Femur (tissue), 1 donor: ENCODE results near the gene BSPRY.

Source experiments
- DNase-seq: peaks from one replicate; pipeline ENCODE4 v3.0.0-alpha.2; 2017

BSPRY gene

DNA sequence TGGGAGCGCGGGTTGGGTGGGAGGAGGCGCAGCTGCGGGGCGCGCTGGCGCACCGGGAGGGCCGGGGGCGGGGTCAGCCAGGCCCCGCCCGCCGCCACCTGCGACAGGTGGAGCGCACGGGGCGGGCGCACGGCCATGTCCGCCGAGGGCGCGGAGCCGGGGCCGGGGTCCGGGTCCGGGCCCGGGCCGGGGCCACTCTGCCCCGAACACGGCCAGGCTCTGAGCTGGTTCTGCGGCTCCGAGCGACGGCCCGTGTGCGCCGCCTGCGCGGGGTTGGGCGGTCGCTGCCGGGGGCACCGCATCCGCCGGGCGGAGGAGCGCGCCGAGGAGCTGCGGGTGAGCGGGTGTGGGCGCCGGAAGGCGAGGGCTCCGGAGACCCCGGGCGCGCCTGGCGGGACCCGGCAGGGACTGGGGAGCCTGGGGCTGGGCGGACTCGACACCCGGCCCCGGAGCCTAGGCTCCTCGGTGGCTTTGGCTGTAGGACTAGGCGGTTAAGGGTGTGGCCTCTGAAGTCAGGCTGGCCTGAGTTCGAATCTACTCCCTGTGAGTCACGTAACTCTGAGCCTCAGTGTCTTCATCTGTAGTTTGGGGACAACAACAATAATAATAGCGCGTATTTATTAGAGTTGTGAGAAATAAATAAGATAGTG, at the start of gene BSPRY:
TSS of gene BSPRY (plus strand) at position 97 of the 650 bp plus-strand sequence. CDS start at position 136, 39 bp downstream.
- no peak for DNase-seq

DNA sequence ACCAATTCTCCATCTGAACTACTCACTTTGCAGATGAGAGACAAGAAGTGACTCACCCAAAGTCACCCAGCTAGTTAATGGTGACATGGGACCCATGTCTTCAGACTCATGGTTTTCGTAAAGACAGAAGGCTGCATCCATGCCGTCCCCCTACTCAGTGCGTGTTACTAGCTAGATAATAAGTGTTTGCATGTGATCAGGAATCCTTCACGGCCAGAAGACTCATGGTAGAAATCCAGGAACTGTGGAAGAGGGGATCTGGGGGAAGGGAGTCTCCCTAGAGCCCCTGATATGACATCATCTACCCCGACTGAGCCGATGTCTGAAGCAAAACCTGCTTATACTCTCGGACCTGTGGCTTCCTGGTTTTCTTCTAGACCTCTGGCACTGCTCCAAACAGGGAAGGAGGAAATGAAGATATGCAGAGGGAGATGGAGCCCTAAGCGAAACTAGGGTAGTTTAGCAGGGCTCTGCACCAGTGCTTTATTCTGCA, 49.5 kb upstream of the BSPRY start:
- peak; percentile 29 for DNase-seq

DNA sequence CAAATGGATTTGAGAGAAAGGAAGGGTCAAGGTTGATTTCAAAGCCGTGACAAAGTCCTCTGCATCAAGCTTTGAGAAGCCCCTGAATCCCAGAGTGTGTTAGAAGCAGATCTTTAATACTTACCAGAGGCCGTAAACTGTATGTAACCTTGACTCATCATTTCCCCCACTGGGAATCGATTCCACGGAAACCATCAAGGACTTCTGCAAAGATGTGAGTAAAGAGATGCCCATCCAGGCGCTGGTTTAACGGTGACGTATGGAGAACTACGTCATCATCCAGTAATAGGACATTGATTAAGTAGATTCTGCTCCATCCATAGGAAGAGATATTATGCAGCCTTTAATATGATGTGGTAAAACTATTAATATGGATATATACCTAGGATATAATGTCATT, 47.8 kb upstream of the BSPRY start:
- no peak for DNase-seq

- DNase-seq, result no peak
These were observed 46.4 kb upstream of the BSPRY start, which contains the start of gene RNF183 for GRCh38 chr9:113302792-113303418. TSS of gene RNF183 (minus strand) at chr9:113303376. CDS start at chr9:113298184, 5,192 bp downstream.

- no peak for DNase-seq
These were observed 42.8 kb upstream of the BSPRY start for GRCh38 chr9:113306566-113306965.

DNA sequence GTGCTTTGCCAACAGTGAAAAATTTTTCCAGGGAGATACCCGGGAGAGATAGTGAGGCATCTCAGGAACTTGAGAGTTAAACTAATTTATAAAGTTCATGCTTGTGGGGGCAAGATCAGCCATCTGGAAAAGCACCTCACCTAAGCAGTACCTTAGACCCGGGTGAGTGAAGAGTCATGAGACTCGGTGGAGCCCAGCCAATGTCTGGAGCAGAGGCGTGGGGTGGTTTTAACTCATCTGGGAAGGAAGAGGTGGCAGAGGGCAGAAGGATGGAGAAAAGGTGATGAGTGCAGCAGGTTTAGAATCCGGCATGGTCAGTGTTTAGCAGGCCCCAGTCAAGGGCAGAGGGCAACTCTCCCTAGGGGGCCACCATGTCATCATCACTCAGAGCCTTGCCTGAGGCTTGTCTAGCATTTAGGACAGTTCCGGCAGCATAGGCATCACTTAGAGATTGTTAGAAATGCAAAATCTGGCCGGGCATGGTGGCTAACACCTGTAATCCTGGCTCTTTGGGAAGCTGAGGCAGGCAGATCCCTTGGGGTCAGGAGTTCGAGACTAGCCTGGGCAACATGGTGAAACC, 41.9 kb upstream of the BSPRY start:
- DNase-seq, result no peak

DNA sequence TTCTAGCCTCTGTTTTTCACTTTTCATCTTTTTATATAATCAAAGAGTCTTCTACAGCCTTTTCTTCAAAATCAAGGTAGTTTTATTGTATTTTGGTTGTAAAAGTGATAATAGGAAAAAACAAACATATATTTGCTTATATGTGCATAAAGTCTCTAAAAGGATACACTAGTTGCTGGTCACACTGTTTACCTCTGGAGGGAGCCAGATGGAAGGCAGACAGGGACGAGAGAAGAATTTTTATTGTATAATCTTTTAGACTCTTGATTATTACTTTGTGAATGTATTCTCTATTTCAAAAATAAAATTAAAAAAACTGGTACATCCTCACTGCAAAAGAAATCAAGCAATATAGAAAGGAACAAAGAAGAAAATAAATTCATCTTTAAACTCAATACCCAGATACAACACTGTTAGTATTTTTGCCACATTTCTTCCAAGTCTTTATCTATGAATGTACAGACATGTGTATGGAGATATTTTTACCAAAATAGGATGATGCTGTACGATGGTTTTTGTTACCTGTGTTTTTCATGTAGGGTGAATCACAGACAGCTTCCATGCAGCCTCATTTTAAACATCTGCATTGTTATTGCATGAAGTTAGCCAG, 40.0 kb upstream of the BSPRY start:
- DNase-seq, result no peak

DNA sequence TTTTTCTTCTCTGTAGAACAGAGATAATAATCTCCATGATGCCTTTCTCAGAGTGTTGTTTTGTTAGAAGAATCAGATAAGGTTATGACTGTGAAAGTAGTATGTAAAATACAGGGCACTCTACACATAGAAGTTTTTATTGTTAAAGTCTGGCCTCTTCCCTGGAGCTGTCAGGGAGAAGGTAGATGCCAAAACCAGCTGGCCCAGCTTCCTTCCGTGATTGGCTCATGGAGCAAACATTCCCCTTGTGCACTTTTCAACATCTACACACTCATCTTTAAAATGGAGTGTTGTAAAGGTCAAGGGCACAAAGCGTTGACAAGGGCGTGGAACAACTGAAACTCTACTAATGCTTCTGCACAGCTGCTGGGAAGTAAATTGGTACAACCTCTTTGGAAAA, 38.8 kb upstream of the BSPRY start:
- no peak for DNase-seq

DNA sequence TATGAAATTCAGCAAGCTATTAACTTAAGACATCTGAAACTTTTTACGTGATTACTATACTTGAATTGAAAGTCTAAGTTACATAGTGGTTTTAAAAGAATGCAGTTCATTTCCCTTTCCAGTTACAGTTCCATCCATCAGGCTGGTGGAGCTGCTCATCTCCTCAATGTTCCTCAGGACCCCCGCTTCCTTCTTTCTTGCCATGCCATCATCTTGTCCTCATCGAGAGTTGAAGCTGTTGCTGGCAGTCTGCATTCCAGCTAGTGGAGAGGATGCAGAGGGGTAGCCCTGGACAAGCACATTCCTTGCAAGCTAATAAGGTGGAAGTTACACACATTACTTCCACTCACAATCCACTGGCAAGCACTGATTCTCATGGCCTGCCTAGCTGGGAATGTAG, 37.4 kb upstream of the BSPRY start:
- DNase-seq, result no peak

DNA sequence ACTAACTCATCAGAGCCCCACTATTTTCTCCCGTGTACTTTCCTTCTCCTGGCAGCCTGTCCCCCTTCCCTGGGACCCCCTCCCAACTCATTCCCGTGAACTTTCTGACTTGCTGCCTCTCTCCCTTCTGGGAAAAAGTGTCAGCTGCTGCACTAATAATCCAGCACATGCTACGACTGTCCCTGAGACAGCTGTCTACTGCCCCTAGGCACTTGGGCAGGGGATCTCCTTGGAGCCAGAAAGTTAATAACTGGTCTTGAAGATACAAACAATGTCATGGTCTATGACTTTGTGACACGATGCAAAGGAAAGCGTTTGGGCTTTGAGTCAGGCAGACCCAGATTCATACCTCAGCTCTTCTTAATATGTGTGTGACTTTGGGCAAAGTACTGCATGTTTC, 36.1 kb upstream of the BSPRY start:
- no peak for DNase-seq

GRCh38 chr9:113315231-113315630, 34.1 kb upstream of the BSPRY start:
- DNase-seq, result no peak

DNA sequence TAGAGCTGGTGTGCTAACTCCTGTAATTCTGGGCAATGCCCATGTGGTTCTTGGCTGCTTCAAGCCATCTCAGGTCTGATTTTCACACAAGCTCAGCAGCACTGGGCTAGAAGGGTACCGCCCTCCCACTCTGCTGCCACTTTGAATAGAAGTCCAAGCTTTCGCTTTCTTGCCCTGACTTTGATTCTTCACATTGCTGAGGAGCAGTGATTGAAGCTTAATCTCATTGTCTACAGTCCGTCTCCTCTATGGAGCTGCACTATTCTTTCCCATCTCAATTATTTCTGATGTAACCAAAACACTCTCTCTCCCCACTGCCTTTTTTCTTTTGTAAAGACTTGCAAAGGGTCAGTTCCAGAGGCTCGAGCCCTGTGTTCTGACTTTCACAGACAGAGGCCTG, 33.3 kb upstream of the BSPRY start:
- DNase-seq, result no peak

GRCh38 chr9:113317777-113318176, 31.6 kb upstream of the BSPRY start:
- DNase-seq, result no peak

DNA sequence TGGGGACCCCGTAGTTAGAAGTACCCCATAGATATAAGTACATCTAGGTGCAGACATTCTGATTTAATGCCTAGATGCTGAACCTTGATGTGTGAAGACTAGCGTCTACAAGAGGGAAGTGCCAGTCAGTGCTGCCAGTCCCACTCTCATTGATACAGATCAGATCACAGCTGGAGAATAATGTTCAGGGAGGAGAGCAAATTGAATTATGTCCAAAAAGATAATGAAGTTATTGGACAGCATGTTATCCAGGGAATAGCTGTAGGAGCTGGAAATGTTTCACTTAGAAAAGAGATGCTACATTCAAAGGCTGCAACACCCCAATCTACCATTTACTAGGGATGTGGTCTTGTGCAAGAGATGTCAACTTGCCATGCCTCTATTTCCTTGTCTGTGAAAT, 30.3 kb upstream of the BSPRY start:
- no peak for DNase-seq

GRCh38 chr9:113320051-113320450, 29.3 kb upstream of the BSPRY start:
- DNase-seq, result no peak

- no peak for DNase-seq
These were observed 26.7 kb upstream of the BSPRY start for GRCh38 chr9:113322671-113323070.

GRCh38 chr9:113326230-113326629, 23.1 kb upstream of the BSPRY start:
- DNase-seq, result no peak

GRCh38 chr9:113328045-113328782, 21.1 kb upstream of the BSPRY start:
- DNase-seq, result no peak

DNA sequence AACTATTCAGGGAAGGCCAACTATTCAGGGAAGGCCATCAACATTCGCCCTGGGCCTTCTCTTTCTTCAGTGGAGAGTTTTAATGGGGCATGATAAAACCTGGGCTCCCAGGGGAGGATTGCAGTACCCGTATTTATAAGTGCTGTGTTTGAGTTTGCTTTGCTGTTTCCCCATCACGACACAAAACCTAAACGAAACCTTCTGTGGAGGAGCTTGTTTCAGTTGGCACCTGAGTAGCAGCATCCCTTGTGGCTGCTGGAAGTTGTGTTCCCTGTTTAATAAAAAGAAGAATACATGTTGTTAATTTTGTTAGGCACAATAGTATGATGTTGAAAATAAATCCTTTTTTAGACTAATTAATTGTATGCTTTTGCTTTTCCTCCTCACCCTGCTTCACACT, 17.6 kb upstream of the BSPRY start:
- no peak for DNase-seq

GRCh38 chr9:113337714-113338113, 11.6 kb upstream of the BSPRY start:
- no peak for DNase-seq

DNA sequence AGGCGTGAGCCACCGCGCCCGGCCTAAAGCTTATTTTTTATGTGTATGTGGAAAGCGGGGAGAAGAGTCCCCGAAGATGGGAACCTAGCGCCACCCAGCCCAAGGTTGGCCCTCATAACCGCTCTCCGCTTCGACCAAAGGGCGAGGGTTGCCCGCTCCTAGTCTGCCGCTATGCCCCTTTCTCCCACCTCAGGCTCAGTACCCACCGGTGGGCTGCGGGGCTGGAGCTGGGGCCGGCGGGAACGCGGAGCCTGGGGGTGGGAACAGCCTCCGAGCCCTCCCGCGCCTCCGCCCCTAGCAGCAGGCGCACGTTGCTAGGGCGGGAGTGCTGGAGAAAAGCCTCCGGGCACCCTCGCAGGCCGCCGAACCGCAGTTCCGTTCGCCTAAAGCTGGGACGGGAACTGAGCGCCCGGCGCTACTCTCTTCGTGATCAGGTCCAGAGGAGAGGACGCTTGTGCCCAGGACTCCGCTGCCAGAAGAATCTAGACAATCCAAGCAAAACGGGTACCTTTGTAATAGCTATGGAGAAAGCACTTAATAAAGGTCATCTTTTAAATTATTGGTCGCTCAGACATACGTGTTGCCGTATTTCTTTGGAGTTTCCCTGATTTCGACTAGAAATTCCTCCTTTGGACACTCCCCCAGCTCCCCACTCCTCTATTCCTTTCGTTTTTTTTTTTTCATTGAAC, 9.2 kb upstream of the BSPRY start, which contains the start of gene WDR31:
TSS of gene WDR31 (minus strand) at position 265 of the 689 bp plus-strand sequence. CDS start 8,253 bp downstream, outside the sequence.
- DNase-seq, result peak; percentile 93

DNA sequence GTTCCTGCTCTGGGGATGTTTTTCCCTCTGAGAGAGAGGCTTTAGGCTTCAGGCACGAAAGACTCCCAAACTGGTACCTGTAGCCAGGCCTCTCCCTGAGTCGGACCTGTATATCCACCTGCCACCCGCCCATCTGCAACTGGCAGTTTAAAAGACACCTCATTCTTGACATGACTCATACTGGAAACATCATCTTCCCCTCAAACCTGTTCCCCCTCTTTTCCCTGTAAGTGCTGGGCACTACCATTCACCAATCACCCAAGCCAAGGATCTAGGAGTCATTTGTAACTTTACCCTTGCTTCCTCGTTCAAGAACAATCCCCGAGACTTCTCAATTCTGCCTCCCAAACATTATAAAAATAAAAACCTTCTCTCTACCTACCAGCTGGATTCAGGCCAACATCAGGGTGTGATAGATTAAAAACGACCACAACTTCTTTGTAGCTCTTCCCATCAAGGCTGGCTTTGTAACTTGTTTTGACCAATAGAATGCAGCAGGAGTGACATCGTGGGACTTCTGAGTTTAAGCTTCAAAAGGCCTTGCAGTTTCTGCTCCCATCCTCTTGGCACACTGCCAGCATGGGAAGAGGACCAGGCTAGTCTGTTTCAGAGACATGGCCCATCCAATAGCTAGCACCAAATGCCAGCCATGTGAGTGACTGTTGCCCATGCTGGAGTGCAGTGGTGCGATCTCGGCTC, 7.5 kb upstream of the BSPRY start:
- no peak for DNase-seq
